HG03457 (cell line): Measurements from ENCODE around the gene DDAH2.
A peak's percentile ranks its signal among the peaks of the same experiment; 100 is the strongest.

Experiments used
- ATAC-seq: cut with Tn5 transposase; IDR thresholded peaks from one replicate; pipeline ENCODE4 v1.9.1; 2021; ENCODE audit warnings: moderate number of reproducible peaks; ENCODE audit not compliant: unreplicated experiment

DDAH2 gene

GRCh38 chr6:31761343-31761742, 32.2 kb upstream of the DDAH2 start:
- no peak for ATAC-seq

GRCh38 chr6:31760790-31761189, 31.7 kb upstream of the DDAH2 start:
- no peak for ATAC-seq

GRCh38 chr6:31758281-31758680, 29.2 kb upstream of the DDAH2 start:
- no peak for ATAC-seq

- ATAC-seq, result no peak
Measured at GRCh38 chr6:31752739-31753319, 23.7 kb upstream of the DDAH2 start.

- ATAC-seq, result no peak
Measured at GRCh38 chr6:31750411-31751022, 21.4 kb upstream of the DDAH2 start.

- ATAC-seq, result no peak
Measured at GRCh38 chr6:31749301-31750036, 20.4 kb upstream of the DDAH2 start.

GRCh38 chr6:31744422-31744821, 15.3 kb upstream of the DDAH2 start:
- no peak for ATAC-seq

- no peak for ATAC-seq
Measured at GRCh38 chr6:31742894-31743293, 13.8 kb upstream of the DDAH2 start.

GRCh38 chr6:31741815-31742214, 12.7 kb upstream of the DDAH2 start:
- no peak for ATAC-seq

GRCh38 chr6:31740397-31741223, 11.5 kb upstream of the DDAH2 start:
- no peak for ATAC-seq

- ATAC-seq, result peak; percentile 58
Measured at GRCh38 chr6:31739639-31740396, 10.7 kb upstream of the DDAH2 start, which contains the start of gene MSH5. Gene MSH5, plus strand, starts transcription at chr6:31740005. Its CDS starts 462 bp downstream, at chr6:31740467.

- no peak for ATAC-seq
Measured at GRCh38 chr6:31737991-31738979, 9.2 kb upstream of the DDAH2 start.

GRCh38 chr6:31737315-31737990, 8.4 kb upstream of the DDAH2 start:
- ATAC-seq, result no peak

- ATAC-seq, result no peak
Measured at GRCh38 chr6:31736768-31737314, 7.7 kb upstream of the DDAH2 start.

- ATAC-seq, result no peak
Measured at GRCh38 chr6:31736021-31736767, 7.1 kb upstream of the DDAH2 start, which contains the start of gene CLIC1. Gene CLIC1, minus strand, starts transcription at chr6:31736530. Its CDS starts 230 bp downstream, at chr6:31736300.

- no peak for ATAC-seq
Measured at GRCh38 chr6:31734821-31735406, 5.8 kb upstream of the DDAH2 start.

GRCh38 chr6:31734247-31734820, 5.2 kb upstream of the DDAH2 start:
- ATAC-seq, result no peak
